ENCODE data around the gene TMEM120B.

Gene TMEM120B

GRCh38 chr12:121793838-121794533 lies 81.4 kb downstream of the TMEM120B start:
- peak; percentile 98 to 99 for DNase-seq

- no peak for DNase-seq
Observed at GRCh38 chr12:121794534-121795033, 82.0 kb downstream of the TMEM120B start.

GRCh38 chr12:121795034-121795968 lies 82.7 kb downstream of the TMEM120B start:
- peak; percentile 92 to 95 for DNase-seq

- peak in 1 of 2 experiments; percentile 20 for DNase-seq
Observed at GRCh38 chr12:121796855-121797751, 84.6 kb downstream of the TMEM120B start.

- peak; percentile 30 to 33 for DNase-seq
Observed at GRCh38 chr12:121797937-121798786, 85.6 kb downstream of the TMEM120B start.

- DNase-seq = peak in 1 of 2 experiments; percentile 27
Observed at GRCh38 chr12:121798787-121799155, 86.2 kb downstream of the TMEM120B start.

- peak; percentile 73 to 75 for DNase-seq
Observed at GRCh38 chr12:121799156-121799841, 86.7 kb downstream of the TMEM120B start.

- peak; percentile 91 to 92 for DNase-seq
Observed at GRCh38 chr12:121799842-121800693, 87.5 kb downstream of the TMEM120B start.

GRCh38 chr12:121800694-121801594 lies 88.4 kb downstream of the TMEM120B start:
- DNase-seq = peak; percentile 79 to 83

- peak; percentile 60 to 61 for DNase-seq
Observed at GRCh38 chr12:121801595-121802484, 89.3 kb downstream of the TMEM120B start.

GRCh38 chr12:121802485-121802842 lies 89.9 kb downstream of the TMEM120B start:
- DNase-seq = no peak

- peak; percentile 92 to 95 for DNase-seq
Observed at GRCh38 chr12:121802843-121803698, 90.5 kb downstream of the TMEM120B start.

GRCh38 chr12:121803861-121804416 lies 91.4 kb downstream of the TMEM120B start, which contains the start of gene SETD1B:
SETD1B (plus strand) TSS chr12:121804009; CDS start chr12:121804738, 729 bp downstream.
- peak; percentile 59 to 73 for DNase-seq

- peak; percentile 64 to 71 for DNase-seq
Observed at GRCh38 chr12:121804417-121805111, 92.0 kb downstream of the TMEM120B start.

GRCh38 chr12:121805171-121806008 lies 92.8 kb downstream of the TMEM120B start:
- DNase-seq = peak in 1 of 2 experiments; percentile 60
